K562 (cell line): ENCODE results near the gene GLIS1. TPM values are rescaled to one million over a fixed set of nuclear protein-coding genes. Genes with fewer than 3 reads are reported as not detected.

Source experiments
- ATAC-seq: fragments of 200-7000 bp; cut with Tn5 transposase; 3 replicates; pipeline ENCODE4 v1.9.1; 2020; ENCODE audit warnings: moderate library complexity
- BruUV-seq: library from RNA; stranded (reverse); fragments of 400-500 nt; replicated peaks from 2 replicates; lab custom pipeline; 2021; lab: Mats Ljungman, UMichigan
- CTCF ChIA-PET: fragments of 300-600 bp; formaldehyde crosslinking; extraction: SDS; loops from one replicate; lab custom pipeline; 2021; ENCODE audit warnings: low intra/inter-chr PET ratio; lab: Yijun Ruan, JAX
- POLR2A ChIA-PET: fragments of 300-600, 350-650 bp; sonication (Branson Sonifier 250); formaldehyde crosslinking; extraction: SDS; loops from one replicate; lab custom pipeline; 2021; ENCODE audit warnings: antibody characterized with exemption, inconsistent platforms; lab: Yijun Ruan, JAX
- DNase-seq, 4 experiments: peaks; one replicate each; pipeline versions ENCODE4 v3.0.0 to v3.0.0-alpha.2; 2011 to 2018; ENCODE audit warnings: low spot score in 3 of 4, mixed read lengths in 3 of 4; ENCODE audit errors: extremely low read depth in 1 of 4
- FAIRE-seq: peaks from 2 replicates; lab custom pipeline; 2011; peaks lifted over from hg19 to GRCh38; lab: Jason Lieb, UNC
- H2AFZ ChIP-seq: 2 replicates; pipeline ENCODE4 v1.6.0; 2011; ENCODE audit warnings: low read depth, low read length, control low read depth, inconsistent platforms
- H3K27ac ChIP-seq: fragments of 200-600 bp; 3 replicates; pipeline ENCODE4 v1.8.0; 2011; ENCODE audit warnings: low read depth, mild to moderate bottlenecking, control low read depth, inconsistent platforms, low read length, moderate library complexity, mixed read lengths; ENCODE audit errors: extremely low read depth
- H3K27me3 ChIP-seq, 2 experiments: fragments of 300-600 bp in 1 of 2; 2 replicates in 1 of 2; 3 replicates in 1 of 2; pipeline versions ENCODE4 v1.6.0 to v1.8.0; 2011; ENCODE audit warnings: inconsistent platforms in 2 of 2, low read length in 2 of 2, mild to moderate bottlenecking in 1 of 2, mixed read lengths in 1 of 2, moderate library complexity in 1 of 2; ENCODE audit not compliant: control insufficient read depth in 2 of 2, insufficient read depth in 2 of 2
- H3K36me3 ChIP-seq: fragments of 300-600 bp; 3 replicates; pipeline ENCODE4 v1.8.0; 2011; ENCODE audit warnings: mild to moderate bottlenecking, low read length, inconsistent platforms; ENCODE audit not compliant: control insufficient read depth, insufficient read depth
- H3K4me1 ChIP-seq, 2 experiments: fragments of 200-600 bp in 1 of 2; replicated peaks in 1 of 2; 2 replicates in 1 of 2; 3 replicates in 1 of 2; pipeline versions ENCODE4 v1.5.1 to v1.8.0; 2011; ENCODE audit warnings: inconsistent platforms in 2 of 2, low read length in 2 of 2, mild to moderate bottlenecking in 1 of 2, mixed read lengths in 1 of 2, moderate library complexity in 1 of 2; ENCODE audit not compliant: control insufficient read depth in 2 of 2, insufficient read depth in 2 of 2
- H3K4me2 ChIP-seq: 2 replicates; pipeline ENCODE4 v1.6.1; 2011; ENCODE audit warnings: low read length, control low read depth, inconsistent platforms, mixed read lengths; ENCODE audit not compliant: insufficient read depth
- H3K4me3 ChIP-seq: fragments of 200-600 bp; sonication (generic), shearing (Covaris generic); 2 replicates; pipeline ENCODE4 v1.5.1; 2016; ENCODE audit warnings: control low read depth, inconsistent platforms
- H3K79me2 ChIP-seq: fragments of 200-600 bp; 3 replicates; pipeline ENCODE4 v1.8.0; 2011; ENCODE audit warnings: low read length, inconsistent platforms; ENCODE audit not compliant: control insufficient read depth, insufficient read depth
- H3K9ac ChIP-seq, 2 experiments: 2 replicates each; pipeline versions ENCODE4 v1.6.0 to v1.6.1; 2011; ENCODE audit warnings: low read depth in 2 of 2, low read length in 2 of 2, control low read depth in 1 of 2, inconsistent platforms in 1 of 2, mild to moderate bottlenecking in 1 of 2, mixed read lengths in 1 of 2; ENCODE audit not compliant: insufficient read depth in 1 of 2
- H3K9me1 ChIP-seq: one replicate; pipeline ENCODE4 v1.6.0; 2011; ENCODE audit warnings: inconsistent platforms, mild to moderate bottlenecking, low read length, moderate library complexity; ENCODE audit not compliant: control insufficient read depth, insufficient read depth
- H3K9me3 ChIP-seq: replicated peaks from 2 replicates; pipeline ENCODE4 v1.5.1; 2011; ENCODE audit warnings: low read depth, low read length, inconsistent platforms; ENCODE audit not compliant: control insufficient read depth, insufficient read depth
- H4K20me1 ChIP-seq: replicated peaks from 2 replicates; pipeline ENCODE4 v1.6.1; 2011; ENCODE audit warnings: low read length, inconsistent platforms, mixed read lengths; ENCODE audit not compliant: control insufficient read depth, insufficient read depth
- AFF1 ChIP-seq, 2 experiments: fragments of 450-650 bp; IDR thresholded peaks; 2 replicates each; pipeline ENCODE4 v1.6.1; 2018; ENCODE audit warnings: mild to moderate bottlenecking in 2 of 2, low read depth in 1 of 2; ENCODE audit not compliant: partially characterized antibody in 2 of 2
- ATF7 ChIP-seq: fragments of 450-650 bp; IDR thresholded peaks from 2 replicates; pipeline ENCODE4 v1.7.1; 2014; ENCODE audit warnings: mild to moderate bottlenecking, moderate library complexity
- GATA2 ChIP-seq: sonication (generic); formaldehyde crosslinking; IDR thresholded peaks from 2 replicates; pipeline ENCODE4 v1.4.0; 2020; ENCODE audit warnings: mild to moderate bottlenecking, missing genetic modification reagents
- HOMEZ ChIP-seq: fragments of 250-450 bp; sonication (Bioruptor Pico); IDR thresholded peaks from 2 replicates; pipeline ENCODE4 v1.4.0; 2020; ENCODE audit warnings: mild to moderate bottlenecking, moderate library complexity
- MBD1 ChIP-seq: fragments of 250-450 bp; sonication (Bioruptor Pico); IDR thresholded peaks from 2 replicates; pipeline ENCODE4 v1.8.0; 2022; ENCODE audit warnings: inconsistent platforms
- POLR2AphosphoS5 ChIP-seq: IDR thresholded peaks from 2 replicates; pipeline ENCODE4 v1.6.1; 2011; ENCODE audit warnings: mild to moderate bottlenecking, low read depth, low read length, moderate library complexity; ENCODE audit not compliant: control insufficient read depth, insufficient read depth
- RBM14 ChIP-seq: fragments of 200-400 bp; formaldehyde crosslinking; IDR thresholded peaks from 2 replicates; pipeline ENCODE4 v1.6.1; 2018; ENCODE audit warnings: low read depth, mild to moderate bottlenecking, low read length, moderate library complexity, borderline replicate concordance; ENCODE audit not compliant: insufficient read depth
- SAP30 ChIP-seq: fragments of 200-600 bp; sonication (generic); IDR thresholded peaks from 2 replicates; pipeline ENCODE4 v1.6.1; 2012; ENCODE audit warnings: borderline replicate concordance, low read depth, mild to moderate bottlenecking, moderate library complexity, low read length, control low read depth, inconsistent platforms; ENCODE audit not compliant: insufficient read depth, poor library complexity, severe bottlenecking
- ZNF696 ChIP-seq: fragments of 250-450 bp; sonication (Bioruptor Pico); conservative IDR thresholded peaks from 2 replicates; pipeline ENCODE4 v1.4.0; 2020; ENCODE audit warnings: mild to moderate bottlenecking, moderate library complexity
- ZNF76 ChIP-seq: fragments of 250-450 bp; sonication (Bioruptor Pico); IDR thresholded peaks from 2 replicates; pipeline ENCODE4 v1.4.0; 2020; ENCODE audit warnings: mild to moderate bottlenecking, moderate library complexity, borderline replicate concordance
- WGBS: fragments of 100-300 bp; shearing (Covaris generic); methylation state at CpG from one replicate; pipeline ENCODE4 v1.1.6; 2016; ENCODE audit warnings: low coverage, mixed read lengths; ENCODE audit not compliant: insufficient coverage; ENCODE audit errors: missing lambda C conversion rate; 5-methylcytosine and 5-hydroxymethylcytosine counted together
- in situ Hi-C: fragments of 300-500 bp; cut with MboI; formaldehyde crosslinking; loops from 4 replicates; pipeline ENCODE4 v1.15.0; 2018; ENCODE audit warnings: inconsistent platforms, mixed read lengths
- intact Hi-C: fragments of 100-400 bp; cut with micrococcal nuclease; formaldehyde crosslinking; loops from 2 replicates; pipeline ENCODE4 v1.14.2; 2022
- polyA plus RNA-seq, 8 experiments: library from polyadenylated mRNA; depleted of rRNA in 4 of 8; stranded (reverse) in 5 of 8; unstranded in 3 of 8; fragments of >200 nt; fragmentation: Nextera tagmentation in 2 of 8; fragmentation: Illumina TruSeq in 1 of 8; extraction: Ambion mirVana in 2 of 8; extraction: Trizol in 1 of 8; gene quantifications; 2 replicates each; pipeline versions ENCODE4 v1.2.1 to v1.2.3, GENCODE V29; 2011 to 2014; ENCODE audit warnings: inconsistent platforms in 1 of 8, missing spikeins in 1 of 8
- total RNA-seq, 7 experiments: library from RNA; depleted of rRNA in 6 of 7; stranded (reverse); fragments of >200 nt in 6 of 7; fragmentation: Illumina TruSeq in 2 of 7; extraction: Trizol in 2 of 7; gene quantifications; 2 replicates each; pipeline versions ENCODE4 v1.2.1 to v1.2.3, GENCODE V29; 2011 to 2021; ENCODE audit warnings: low replicate concordance in 1 of 7

GLIS1 gene
- total and polyA plus RNA-seq, 9 of the 15 experiments (the other 6 are each of a cell fraction or from before 2014, with no cell fraction given): not detected

GRCh38 chr1:53462193-53462592 is 276.8 kb downstream of the GLIS1 start:
- H3K27me3 ChIP-seq: peaks cover 14 to 63% of the 10 kb centered on the region in 2 experiments; a peak in 3 of 5 replicates
- H3K36me3 ChIP-seq: no peaks in the 10 kb centered on the region
- H3K9me3 ChIP-seq: 0 out of 2 replicates have a peak, but pooled peaks cover 2% of the 10 kb centered on the region
- TF ChIP-seq HOMEZ (CRISPR knock-in tag) (no peak), AFF1 (IDR thresholded peaks at IDR 0.05; ENCODE audit: low read depth in 1 of 2, partially characterized antibody in 2 of 2) (no peak), MBD1 (CRISPR knock-in tag) (no peak), ZNF76 (CRISPR knock-in tag) (no peak), ATF7 (no peak), SAP30 (no peak), POLR2AphosphoS5 (no peak), ZNF696 (CRISPR knock-in tag) (no peak), RBM14 (no peak), GATA2 (CRISPR knock-in tag) (no peak)
- H3K79me2 ChIP-seq: no peaks in the 10 kb centered on the region
- in situ Hi-C loops (no loop called here), intact Hi-C loops (no loop called here)
- H3K27ac ChIP-seq: no peak overlapping the region
- no TSS peak for BruUV-seq
- ATAC-seq (no peak), DNase-seq (no peak), FAIRE-seq (no peak)
- no peak overlapping the region for H3K4me2 ChIP-seq
- ChIA-PET CTCF (no interaction called here), POLR2A (no interaction called here)
- H3K4me3 ChIP-seq: no peak overlapping the region
- H4K20me1 ChIP-seq: no peaks in the 10 kb centered on the region
- H2AFZ ChIP-seq: no peak overlapping the region
- peaks cover 0 to 20% of the 10 kb centered on the region in 2 experiments; a peak in 3 of 5 replicates for H3K4me1 ChIP-seq
- H3K9ac ChIP-seq: no peak overlapping the region
- H3K9me1 ChIP-seq: no peaks in the 10 kb centered on the region
- 6% methylated on average over 6 of the region's 6 CpGs for WGBS
